Calu3 (cell line): ENCODE results near the gene ELMO3. TPM values are rescaled to one million over a fixed set of nuclear protein-coding genes. Genes with fewer than 3 reads are reported as not detected.

Experiments used
- BruUV-seq: library from RNA; stranded (reverse); fragments of 400-500 nt; replicated peaks from 2 replicates; lab custom pipeline; 2021; lab: Mats Ljungman, UMichigan
- CTCF ChIA-PET: fragments of 300-600 bp; sonication (Branson Sonifier 250); formaldehyde crosslinking; loops from one replicate; lab custom pipeline; 2022; ENCODE audit warnings: antibody characterized with exemption; lab: Charles Lee
- DNase-seq: peaks from one replicate; pipeline ENCODE4 v3.0.0; 2022
- H3K27ac Mint-ChIP-seq: one replicate; pipeline ENCODE4 v1.8.0; 2022; ENCODE audit warnings: mixed read lengths; ENCODE audit not compliant: unreplicated experiment
- H3K27me3 Mint-ChIP-seq: one replicate; pipeline ENCODE4 v1.8.0; 2022; ENCODE audit warnings: mixed read lengths; ENCODE audit not compliant: unreplicated experiment
- H3K36me3 Mint-ChIP-seq: one replicate; pipeline ENCODE4 v1.8.0; 2022; ENCODE audit warnings: mild to moderate bottlenecking, moderate library complexity, mixed read lengths; ENCODE audit not compliant: insufficient read depth, unreplicated experiment
- H3K4me1 Mint-ChIP-seq: one replicate; pipeline ENCODE4 v1.8.0; 2022; ENCODE audit warnings: mild to moderate bottlenecking, low read depth, mixed read lengths; ENCODE audit not compliant: unreplicated experiment
- H3K4me3 Mint-ChIP-seq: one replicate; pipeline ENCODE4 v1.8.0; 2022; ENCODE audit warnings: mild to moderate bottlenecking, low read depth, moderate library complexity, mixed read lengths; ENCODE audit not compliant: unreplicated experiment
- H3K9me3 Mint-ChIP-seq: one replicate; pipeline ENCODE4 v1.8.0; 2022; ENCODE audit warnings: low read depth, mixed read lengths; ENCODE audit not compliant: unreplicated experiment
- intact Hi-C: fragments of 100-400 bp; cut with micrococcal nuclease; formaldehyde crosslinking; loops from one replicate; pipeline ENCODE4 v1.10.0; 2022; ENCODE audit not compliant: unreplicated experiment
- total RNA-seq: library from RNA; stranded (reverse); gene quantifications from 2 replicates; pipeline ENCODE4 v1.2.3, GENCODE V29; 2022
- TF ChIP-seq, protein P1 (sequence below): fragments of 200-600 bp; IDR thresholded peaks from one replicate; pipeline ENCODE4 v1.8.0; 2022; ENCODE audit warnings: antibody characterized with exemption; ENCODE audit not compliant: unreplicated experiment

ELMO3 gene
- total RNA-seq, 1 experiment from 2014 or later = 31.9 TPM

- no TSS peak for BruUV-seq
- peaks cover 10% of the 10 kb centered on the region for H3K4me1 Mint-ChIP-seq
- intact Hi-C loops = loop anchor here (1.0 to 5.0 kb wide), 3 partner anchors 168 to 238 kb away; no protein-coding TSS in a partner anchor
- peaks cover 12% of the 10 kb centered on the region for H3K27me3 Mint-ChIP-seq
- no peak for DNase-seq
- TF ChIP-seq, protein P1, sequence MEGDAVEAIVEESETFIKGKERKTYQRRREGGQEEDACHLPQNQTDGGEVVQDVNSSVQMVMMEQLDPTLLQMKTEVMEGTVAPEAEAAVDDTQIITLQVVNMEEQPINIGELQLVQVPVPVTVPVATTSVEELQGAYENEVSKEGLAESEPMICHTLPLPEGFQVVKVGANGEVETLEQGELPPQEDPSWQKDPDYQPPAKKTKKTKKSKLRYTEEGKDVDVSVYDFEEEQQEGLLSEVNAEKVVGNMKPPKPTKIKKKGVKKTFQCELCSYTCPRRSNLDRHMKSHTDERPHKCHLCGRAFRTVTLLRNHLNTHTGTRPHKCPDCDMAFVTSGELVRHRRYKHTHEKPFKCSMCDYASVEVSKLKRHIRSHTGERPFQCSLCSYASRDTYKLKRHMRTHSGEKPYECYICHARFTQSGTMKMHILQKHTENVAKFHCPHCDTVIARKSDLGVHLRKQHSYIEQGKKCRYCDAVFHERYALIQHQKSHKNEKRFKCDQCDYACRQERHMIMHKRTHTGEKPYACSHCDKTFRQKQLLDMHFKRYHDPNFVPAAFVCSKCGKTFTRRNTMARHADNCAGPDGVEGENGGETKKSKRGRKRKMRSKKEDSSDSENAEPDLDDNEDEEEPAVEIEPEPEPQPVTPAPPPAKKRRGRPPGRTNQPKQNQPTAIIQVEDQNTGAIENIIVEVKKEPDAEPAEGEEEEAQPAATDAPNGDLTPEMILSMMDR = no peak
- H3K36me3 Mint-ChIP-seq = no peaks in the 10 kb centered on the region
- CTCF ChIA-PET = interaction anchor here (0.8 to 2.3 kb wide), 7 partner anchors 12 to 232 kb away, joined by 3 to 23 read pairs (median 4); no protein-coding TSS in a partner anchor
- no peak overlapping the region for H3K27ac Mint-ChIP-seq
- H3K4me3 Mint-ChIP-seq = no peak overlapping the region
- H3K9me3 Mint-ChIP-seq = no peaks in the 10 kb centered on the region
Measured at GRCh38 chr16:67185651-67186134, 13.2 kb upstream of the ELMO3 start.

- H3K4me3 Mint-ChIP-seq = no peak overlapping the region
- DNase-seq = no peak
- peaks cover 16% of the 10 kb centered on the region for H3K4me1 Mint-ChIP-seq
- intact Hi-C loops = loop anchor here (5.0 kb wide), 2 partner anchors 169 to 239 kb away; no protein-coding TSS in a partner anchor
- BruUV-seq = no TSS peak
- H3K9me3 Mint-ChIP-seq = no peaks in the 10 kb centered on the region
- H3K27me3 Mint-ChIP-seq = peaks cover 12% of the 10 kb centered on the region
- TF ChIP-seq, protein P1 = no peak
- peaks cover 3% of the 10 kb centered on the region for H3K36me3 Mint-ChIP-seq
- CTCF ChIA-PET = interaction anchor here (1.0 to 1.2 kb wide), 2 partner anchors 10 to 211 kb away, joined by 3 read pairs; no protein-coding TSS in a partner anchor
- H3K27ac Mint-ChIP-seq = no peak overlapping the region
Measured at GRCh38 chr16:67186550-67186950, 12.4 kb upstream of the ELMO3 start.

- CTCF ChIA-PET = interaction anchor here (1.0 kb wide), 1 partner anchor 9 kb away, joined by 3 read pairs; no protein-coding TSS in a partner anchor
- H3K4me1 Mint-ChIP-seq = peaks cover 19% of the 10 kb centered on the region
Measured at GRCh38 chr16:67187175-67187890, 11.6 kb upstream of the ELMO3 start.

DNA sequence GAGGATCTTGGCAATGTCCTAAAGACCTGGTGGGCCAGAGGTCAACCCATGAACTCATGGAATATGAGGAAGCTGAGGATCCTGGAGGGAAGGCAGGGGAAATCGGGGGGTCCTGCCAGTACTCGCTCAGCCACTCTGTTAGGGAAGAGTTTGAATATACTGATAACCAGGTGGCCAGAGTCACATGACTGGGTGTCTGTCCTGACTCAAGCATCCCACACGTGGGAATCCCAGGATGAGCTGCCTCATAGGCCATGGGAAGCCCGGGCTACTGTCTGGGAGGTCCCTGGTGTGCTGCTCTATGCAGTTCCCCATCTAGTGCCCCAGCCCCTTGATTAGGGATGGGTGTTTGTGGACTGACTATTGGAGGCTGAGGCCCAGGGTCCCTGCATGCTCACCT is 10.6 kb upstream of the ELMO3 start:
- no peaks in the 10 kb centered on the region for H3K9me3 Mint-ChIP-seq
- CTCF ChIA-PET = interaction anchor here (0.7 kb wide), 1 partner anchor 384 kb away, joined by 3 read pairs; no protein-coding TSS in a partner anchor
- H3K4me3 Mint-ChIP-seq = no peak overlapping the region
- DNase-seq = no peak
- no peak overlapping the region for H3K27ac Mint-ChIP-seq
- H3K27me3 Mint-ChIP-seq = peaks cover 12% of the 10 kb centered on the region
- H3K36me3 Mint-ChIP-seq = peaks cover 21% of the 10 kb centered on the region
- intact Hi-C loops = loop anchor here (5.0 kb wide), 2 partner anchors 171 to 241 kb away; no protein-coding TSS in a partner anchor
- TF ChIP-seq, protein P1 = no peak
- H3K4me1 Mint-ChIP-seq = peaks cover 21% of the 10 kb centered on the region
- BruUV-seq = no TSS peak

More at GRCh38 chr16:67187175-67187890, 11.6 kb upstream of the ELMO3 start:
- Mint-ChIP-seq H3K4me3 (no peak overlapping the region), H3K9me3 (no peaks in the 10 kb centered on the region), H3K27ac (no peak overlapping the region), H3K36me3 (peaks cover 11% of the 10 kb centered on the region), H3K27me3 (peaks cover 12% of the 10 kb centered on the region)
- DNase-seq = no peak
- TF ChIP-seq, protein P1 = no peak
- intact Hi-C loops = loop anchor here (5.0 kb wide), 2 partner anchors 170 to 240 kb away; no protein-coding TSS in a partner anchor
- BruUV-seq = no TSS peak
